Stimulated activated CD8-positive, alpha-beta memory T cell treated with anti-CD3 and anti-CD28 coated beads, Interleukin-15, amount 100 ng/mL, for 1 hour (primary cell): ENCODE data around the gene MUC6.

ENCODE experiments used
- DNase-seq: peaks from one replicate; pipeline ENCODE4 v3.0.0-alpha.2; 2020; ENCODE audit warnings: low read depth

MUC6 gene

DNA sequence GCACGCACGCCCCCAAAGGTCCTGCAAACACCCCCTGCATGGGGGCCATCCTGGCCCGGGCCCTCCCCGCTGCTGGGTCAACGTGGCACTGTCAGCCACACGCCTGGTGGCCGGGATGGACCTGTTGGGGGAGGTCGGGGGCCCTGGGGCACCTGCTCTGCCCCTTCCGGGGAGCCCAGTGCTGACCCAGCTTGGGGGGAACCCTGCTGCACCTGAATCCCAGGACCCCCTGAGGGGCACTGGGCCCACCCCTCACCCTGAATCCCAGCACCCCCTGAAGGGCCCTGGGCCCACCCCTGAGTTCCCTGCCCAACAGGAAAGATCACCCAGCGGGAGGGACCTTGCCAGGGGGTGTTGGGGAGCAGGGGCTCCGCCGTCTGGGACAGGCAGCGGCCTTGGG, 413 bp upstream of the MUC6 start:
- DNase-seq, result no peak

GRCh38 chr11:1035577-1036283, 788 bp downstream of the MUC6 start:
- DNase-seq, result no peak

DNA sequence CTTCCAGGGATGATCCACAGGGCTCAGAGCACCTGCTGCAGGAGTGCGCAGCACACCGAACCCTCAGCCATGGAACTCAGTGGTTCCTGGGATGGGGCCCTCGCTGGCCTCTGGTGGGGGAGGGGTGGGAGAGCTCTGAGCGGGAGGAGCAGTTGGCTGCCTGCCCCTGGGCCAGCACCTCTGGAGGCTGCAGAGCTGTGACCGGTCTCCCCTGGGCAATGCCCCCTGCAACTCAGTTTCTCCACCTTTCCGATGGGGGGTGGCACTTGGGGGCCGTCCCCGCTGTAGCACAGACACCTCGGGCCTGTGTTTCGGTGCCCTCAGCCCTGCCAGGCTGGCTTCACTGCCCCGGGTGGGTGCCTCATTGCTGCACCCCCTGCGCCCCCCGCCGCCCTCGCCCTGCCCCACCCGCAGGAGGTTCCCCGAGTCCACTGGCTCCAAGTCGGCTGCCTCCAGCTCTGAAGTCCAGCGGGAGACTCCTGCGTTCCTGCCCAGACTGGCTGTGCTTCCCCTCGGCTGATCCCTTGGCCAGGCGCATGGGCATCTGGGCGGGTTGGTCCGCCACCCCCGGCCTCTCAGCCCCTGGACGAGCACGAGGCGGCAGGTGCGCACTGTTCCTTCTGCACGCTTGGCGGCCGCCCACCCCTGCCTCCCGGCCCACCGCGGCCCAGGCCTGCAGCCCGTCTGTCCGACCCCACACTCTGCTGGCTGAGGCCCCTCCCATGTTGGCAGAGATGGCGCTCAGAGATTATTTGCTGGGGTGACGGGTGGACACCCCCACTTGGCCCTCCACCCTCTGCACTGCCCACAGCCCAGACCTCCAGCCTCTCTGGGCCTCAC, 1.8 kb downstream of the MUC6 start:
- no peak for DNase-seq

GRCh38 chr11:1034001-1034400, 2.5 kb downstream of the MUC6 start:
- no peak for DNase-seq

DNA sequence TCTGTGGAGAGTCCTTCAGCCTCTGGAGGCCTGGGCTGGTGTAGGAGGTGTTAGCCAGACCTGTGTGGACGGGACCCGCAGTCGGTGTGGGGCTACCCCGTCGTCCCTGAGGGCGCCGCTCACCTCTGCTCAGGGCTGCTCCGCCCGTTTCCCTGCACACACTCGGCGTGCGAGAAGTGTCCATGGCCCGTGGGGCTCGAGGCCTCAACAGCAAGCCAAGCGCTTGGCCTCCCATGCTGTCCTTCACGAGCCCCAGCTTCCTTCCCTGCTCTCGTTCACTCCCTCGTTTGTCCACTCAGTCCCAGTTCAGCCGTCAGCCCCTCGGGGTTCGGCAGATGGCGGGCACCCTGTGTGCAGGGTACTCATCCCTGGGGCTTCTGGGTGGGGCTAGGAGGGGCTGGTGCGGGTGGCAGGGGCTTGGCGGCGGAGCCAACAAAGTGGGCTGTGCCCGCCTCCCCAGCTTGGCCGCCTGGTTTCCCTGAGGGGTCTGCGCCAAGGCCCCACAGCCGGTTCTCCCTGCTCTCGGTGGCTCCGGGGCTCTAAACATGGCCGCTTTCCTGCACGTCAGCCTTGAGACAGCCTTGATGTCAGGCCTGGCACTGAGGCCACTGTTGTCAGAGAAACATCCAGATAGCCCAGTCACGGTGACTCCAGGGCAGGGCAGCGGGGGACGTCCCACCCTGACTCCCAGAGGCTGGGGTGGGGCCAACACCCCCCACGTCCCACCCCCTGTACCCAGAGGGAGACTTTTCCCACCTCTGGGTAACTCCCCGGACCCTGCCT, 3.3 kb downstream of the MUC6 start:
- DNase-seq, result no peak

DNA sequence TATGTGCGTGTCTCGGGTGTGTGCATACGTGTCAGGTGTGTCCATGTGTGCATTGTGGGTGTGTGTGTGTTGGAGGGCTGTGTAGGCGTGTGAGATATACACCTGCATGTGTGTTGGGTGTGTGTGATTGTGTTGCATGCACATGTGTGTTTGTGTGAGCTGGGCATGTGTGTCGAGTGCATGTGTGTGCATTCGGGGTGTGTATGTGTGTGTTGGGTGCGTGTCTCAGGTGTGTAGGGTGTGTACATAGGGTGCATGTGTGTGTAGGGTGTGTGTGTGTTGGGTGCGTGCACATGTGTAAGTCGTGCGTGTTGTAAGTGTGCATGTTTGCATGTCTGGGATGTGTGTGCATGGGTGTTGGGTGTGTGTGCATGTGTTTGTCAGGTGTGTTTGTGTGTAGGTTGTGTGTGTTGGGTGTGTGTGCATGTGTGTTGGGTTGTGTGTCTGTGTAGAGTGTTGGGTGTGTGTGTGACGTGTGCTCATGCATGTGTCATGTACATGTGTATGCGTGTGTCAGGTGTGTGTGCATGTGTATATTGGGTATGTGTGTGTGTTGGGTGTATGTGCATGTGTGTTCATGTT, 4.1 kb downstream of the MUC6 start:
- DNase-seq, result no peak

DNA sequence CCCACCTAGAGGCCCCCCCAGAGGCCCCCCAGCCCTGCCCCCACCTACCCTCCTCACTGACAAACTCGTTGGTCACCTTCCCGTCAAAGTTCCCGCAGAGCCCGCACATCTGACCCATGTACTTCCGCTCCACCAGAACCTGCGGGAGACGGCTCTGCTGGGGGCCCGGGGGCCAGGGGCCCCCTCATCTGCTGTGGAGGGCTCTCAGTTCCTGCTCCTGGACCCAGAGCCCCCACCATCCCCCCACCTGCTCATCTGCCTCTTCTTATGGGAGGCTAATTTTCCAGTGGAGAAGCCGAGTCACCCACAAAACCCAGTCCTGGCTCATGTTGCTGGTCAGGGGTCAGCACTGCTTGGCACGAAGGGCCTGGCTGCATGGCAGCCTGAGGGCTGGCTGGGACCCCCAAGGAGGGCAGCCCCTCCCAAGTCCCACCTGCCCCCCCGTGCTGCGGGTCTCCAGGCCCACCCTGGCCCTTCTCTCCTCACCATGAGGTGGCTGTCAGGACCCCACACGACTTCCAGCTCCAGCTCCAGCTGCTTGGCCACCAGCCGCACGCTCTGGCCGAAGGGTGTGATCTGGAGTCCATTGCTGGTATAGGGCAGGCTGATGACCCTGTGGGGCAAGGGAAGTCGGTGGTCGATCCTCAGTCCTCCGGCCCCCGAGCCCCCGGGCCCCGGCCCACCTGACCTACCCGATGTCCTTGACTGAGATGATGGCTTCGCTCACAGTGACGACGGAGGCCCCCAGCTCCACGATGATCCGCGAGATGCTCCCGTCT, 5.2 kb downstream of the MUC6 start:
- DNase-seq, result no peak

- no peak for DNase-seq
Measured at GRCh38 chr11:1030556-1030955, 6.0 kb downstream of the MUC6 start.

DNA sequence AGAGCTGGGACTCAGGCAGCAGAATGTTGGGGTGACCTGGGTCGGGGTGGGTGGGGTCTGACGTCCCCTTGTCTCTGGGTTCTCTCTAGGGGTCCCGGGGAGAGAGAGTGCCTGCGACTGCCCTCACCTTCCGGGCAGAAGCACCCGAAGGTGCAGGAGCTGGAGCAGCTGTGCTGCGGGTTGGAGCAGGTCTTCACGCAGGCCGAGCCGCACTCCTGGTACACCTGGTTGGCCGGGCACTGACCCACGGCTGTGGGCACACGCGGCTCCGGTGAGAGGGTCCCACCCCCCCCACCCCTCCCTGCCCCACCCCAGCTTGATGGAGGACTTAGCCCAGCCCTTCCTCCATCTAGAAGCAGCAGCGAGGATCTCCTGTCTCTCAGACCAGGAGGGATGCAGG, 6.4 kb downstream of the MUC6 start:
- no peak for DNase-seq

GRCh38 chr11:1029654-1030053, 6.9 kb downstream of the MUC6 start:
- no peak for DNase-seq

DNA sequence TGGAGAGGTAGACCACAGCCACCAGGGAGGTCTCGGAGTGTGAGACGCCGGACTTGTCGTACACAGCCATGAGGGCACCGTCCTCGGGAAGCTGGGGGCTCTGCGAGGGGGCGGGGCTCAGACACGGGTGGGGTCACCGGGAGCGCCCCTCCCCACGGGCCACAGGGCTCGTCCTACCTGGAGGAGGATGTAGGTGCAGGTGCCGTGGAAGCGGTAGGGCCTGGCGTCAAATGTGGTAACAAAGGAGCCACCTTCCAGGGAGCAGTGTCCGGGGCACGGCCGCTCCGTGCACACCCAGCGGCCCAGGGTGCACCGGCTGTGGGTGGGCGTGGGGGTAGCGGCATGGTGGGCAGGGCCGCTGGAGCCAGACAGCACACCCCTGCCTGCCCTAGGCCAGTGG, 7.5 kb downstream of the MUC6 start:
- no peak for DNase-seq

DNA sequence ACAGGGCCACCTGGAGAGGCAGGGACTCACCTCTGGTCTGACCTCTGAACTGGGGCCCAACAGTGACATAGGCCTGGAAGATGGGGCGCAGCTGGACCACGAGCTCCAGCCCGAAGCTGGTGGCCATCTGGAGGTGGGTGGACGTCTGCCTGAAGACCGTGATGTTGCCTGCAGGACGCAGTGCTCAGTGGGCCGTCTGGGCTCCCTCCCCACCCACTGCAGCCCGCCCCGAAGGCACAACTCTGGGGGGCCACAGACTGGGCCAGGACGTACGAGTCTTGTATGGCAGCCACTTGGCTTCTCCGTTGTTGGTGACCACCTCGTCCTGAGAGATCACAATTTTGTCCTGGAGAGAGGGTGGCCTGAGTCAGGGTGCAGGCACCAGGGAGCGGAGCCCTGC, 7.9 kb downstream of the MUC6 start:
- no peak for DNase-seq

DNA sequence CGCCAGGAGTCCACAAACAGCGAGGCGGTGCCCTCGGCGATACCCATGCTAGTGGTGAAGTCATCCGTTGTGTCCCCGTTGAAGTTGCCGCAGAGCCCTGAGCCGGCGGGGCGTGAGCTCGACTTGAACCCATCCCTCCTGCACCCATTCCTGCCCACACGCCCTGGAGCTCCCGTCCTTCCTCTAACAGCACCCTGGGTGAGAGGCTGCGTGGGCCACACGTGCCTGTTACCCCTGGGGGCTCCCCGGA, 8.3 kb downstream of the MUC6 start:
- DNase-seq, result no peak

GRCh38 chr11:1027483-1028290, 8.8 kb downstream of the MUC6 start:
- DNase-seq, result no peak

DNA sequence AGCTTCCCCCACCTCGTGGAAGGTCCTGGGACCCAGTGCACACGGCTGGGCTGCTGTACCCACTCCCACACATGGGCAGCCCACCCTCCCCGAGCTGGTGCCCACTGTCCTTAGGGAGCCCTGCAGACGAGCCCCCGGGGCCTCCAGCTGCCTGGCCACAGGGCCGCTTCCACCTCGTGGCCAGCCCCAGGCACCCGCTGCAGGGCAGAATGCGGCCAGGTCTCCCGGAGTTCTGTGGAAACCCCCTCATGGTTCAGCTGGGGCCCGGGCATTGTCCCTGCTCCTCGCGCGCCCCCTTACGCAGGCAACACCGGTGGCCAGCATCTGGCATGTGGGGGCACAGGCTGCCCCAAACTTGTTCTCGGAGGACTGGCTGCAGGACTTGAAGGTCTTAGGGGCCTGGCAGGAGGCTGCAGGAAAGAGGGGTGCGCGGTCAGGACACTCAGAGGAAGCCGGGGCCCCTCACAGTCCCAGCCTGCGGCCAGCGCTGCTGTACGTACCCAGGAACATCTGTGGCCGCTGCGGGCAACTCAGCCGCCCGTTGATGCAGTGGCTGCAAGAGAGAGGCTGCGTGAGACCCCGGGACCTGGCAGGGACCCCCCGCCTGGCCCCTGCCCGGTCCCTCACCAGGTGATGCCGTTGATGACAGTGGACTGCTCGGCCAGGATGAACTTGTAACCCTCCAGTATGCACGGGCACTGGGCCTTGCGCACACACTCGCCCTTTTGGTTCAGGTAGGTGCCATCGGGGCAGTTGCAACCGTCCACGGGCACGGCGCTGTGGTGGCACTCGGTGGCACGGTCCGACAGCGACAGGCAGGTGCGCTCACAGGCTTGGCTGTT, 9.7 kb downstream of the MUC6 start:
- DNase-seq, result no peak

- no peak for DNase-seq
Measured at GRCh38 chr11:1026163-1026450, 10.4 kb downstream of the MUC6 start.

DNA sequence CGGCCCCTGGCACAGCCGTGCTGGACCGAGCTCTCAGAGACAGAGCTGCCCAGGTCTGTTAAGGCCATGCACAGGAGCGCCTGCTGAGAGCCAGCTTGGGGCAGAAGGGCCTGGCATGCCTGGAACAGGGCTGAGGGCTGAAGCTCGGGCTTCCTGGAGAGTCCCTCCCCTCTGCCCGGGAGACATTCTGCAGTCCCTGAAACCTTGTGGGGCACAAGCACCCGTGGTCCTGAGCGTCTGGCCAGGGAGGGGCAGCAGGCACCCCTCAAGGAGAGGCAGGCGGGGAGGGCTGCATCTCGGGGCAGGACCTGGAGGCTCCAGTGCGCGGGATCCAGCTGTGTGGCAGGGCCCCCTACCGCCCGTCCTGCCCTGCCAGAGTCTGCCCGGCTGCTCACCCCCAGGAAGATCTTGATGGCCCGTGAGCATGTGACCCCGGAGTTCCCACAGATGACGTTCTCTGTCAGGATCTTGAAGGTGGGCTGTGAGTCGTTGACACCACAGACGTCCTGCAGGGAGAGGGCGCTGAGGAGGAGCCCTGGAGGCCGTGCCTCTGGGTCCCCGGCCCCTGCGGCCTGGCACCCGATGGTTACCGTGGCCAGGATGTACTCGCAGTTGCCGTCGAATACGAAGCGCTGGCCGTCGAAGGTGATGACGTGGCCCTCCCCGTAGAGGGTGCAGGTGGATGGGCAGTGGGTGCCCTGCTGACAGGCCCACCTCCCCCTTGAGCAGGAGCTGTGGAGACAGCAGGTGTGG, 10.9 kb downstream of the MUC6 start:
- no peak for DNase-seq

DNA sequence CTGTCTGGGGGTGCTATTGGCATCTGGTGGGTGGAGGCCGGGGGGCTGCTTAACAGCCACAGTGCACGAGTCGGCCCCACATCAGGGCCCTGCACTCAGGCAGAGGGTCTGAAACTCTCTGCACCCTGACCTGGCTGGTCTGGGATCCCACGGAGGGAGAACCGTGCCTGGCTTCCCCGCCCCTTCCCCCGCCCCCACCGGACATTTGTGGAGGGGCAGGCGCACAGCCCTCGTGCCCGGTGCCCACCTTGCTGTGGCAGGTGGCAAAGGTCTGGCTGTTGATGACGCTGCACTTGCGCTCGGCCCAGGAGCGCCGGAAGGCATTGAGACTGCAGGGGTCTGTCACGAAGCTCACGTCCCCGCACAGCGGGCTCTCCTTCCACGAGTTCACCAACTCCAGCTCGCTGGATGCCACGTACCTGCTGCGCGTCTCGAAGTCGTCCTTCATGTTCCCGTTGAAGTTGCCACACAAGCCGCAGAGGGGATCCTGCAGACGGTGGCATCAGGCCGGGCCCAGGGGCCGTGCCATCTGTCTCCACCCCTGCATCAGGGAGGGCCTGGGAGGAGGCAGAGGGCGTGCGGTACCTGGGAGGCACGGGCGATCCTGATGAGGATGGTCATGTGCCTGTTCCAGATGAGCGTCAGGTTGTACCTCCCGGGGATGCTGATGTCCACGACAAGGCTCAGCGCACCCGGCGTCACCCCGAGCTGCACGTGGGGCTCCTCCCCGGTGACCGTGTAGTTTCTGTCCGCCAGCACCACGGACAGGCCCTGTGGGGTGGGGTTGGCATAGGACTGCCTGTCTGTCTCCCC, 11.7 kb downstream of the MUC6 start:
- no peak for DNase-seq
